GM12878 (cell line): ENCODE results near the gene MRPL32. TPM values are rescaled to one million over a fixed set of nuclear protein-coding genes. Genes with fewer than 3 reads are reported as not detected.

Source experiments
- ATAC-seq: fragments of 200-7000 bp; cut with Tn5 transposase; 3 replicates; pipeline ENCODE4 v1.9.1; 2020; ENCODE audit warnings: mild to moderate bottlenecking, moderate library complexity
- BruUV-seq: library from RNA; stranded (reverse); fragments of 400-500 nt; replicated peaks from 2 replicates; lab custom pipeline; 2021; lab: Mats Ljungman, UMichigan
- CTCF ChIA-PET: fragments of 300-600 bp; sonication (Branson Sonifier 250); formaldehyde crosslinking; extraction: SDS; loops from one replicate; lab custom pipeline; 2021; ENCODE audit warnings: inconsistent platforms; lab: Yijun Ruan, JAX
- POLR2A ChIA-PET: fragments of 350-600 bp; formaldehyde crosslinking; extraction: SDS; loops from one replicate; lab custom pipeline; 2021; ENCODE audit warnings: inconsistent platforms; lab: Charles Lee
- RAD21 ChIA-PET: fragments of 300-600 bp; sonication (Branson Sonifier 250); formaldehyde crosslinking; loops from one replicate; lab custom pipeline; 2023; ENCODE audit warnings: antibody characterized with exemption; ENCODE audit not compliant: unreplicated experiment; lab: Charles Lee
- SMC1A ChIA-PET: fragments of 300-600 bp; sonication (Branson Sonifier 250); formaldehyde crosslinking; loops from one replicate; lab custom pipeline; 2023; ENCODE audit not compliant: unreplicated experiment, uncharacterized antibody; lab: Charles Lee
- DNase-seq: peaks from one replicate; pipeline ENCODE4 v3.0.0-alpha.2; 2011; ENCODE audit warnings: low read depth, low spot score
- FAIRE-seq: peaks from 3 replicates; lab custom pipeline; 2011; peaks lifted over from hg19 to GRCh38; lab: Jason Lieb, UNC
- H2AFZ ChIP-seq: 2 replicates; pipeline ENCODE4 v1.6.0; 2011; ENCODE audit warnings: low read depth, low read length, control low read depth; ENCODE audit not compliant: control insufficient read depth
- H3K27ac ChIP-seq: 2 replicates; pipeline ENCODE4 v1.5.1; 2011; ENCODE audit warnings: control low read depth; ENCODE audit not compliant: control insufficient read depth, insufficient read depth
- H3K27me3 ChIP-seq, 2 experiments: replicated peaks in 1 of 2; 2 replicates each; pipeline versions ENCODE4 v1.6.0 to v1.6.1; 2011; ENCODE audit warnings: low read length in 1 of 2; ENCODE audit not compliant: control insufficient read depth in 2 of 2, insufficient read depth in 2 of 2
- H3K36me3 ChIP-seq, 2 experiments: 2 replicates each; pipeline ENCODE4 v1.5.1; 2011; ENCODE audit warnings: low read length in 1 of 2; ENCODE audit not compliant: control insufficient read depth in 2 of 2, insufficient read depth in 2 of 2
- H3K4me1 ChIP-seq: 2 replicates; pipeline ENCODE4 v1.6.1; 2011; ENCODE audit warnings: mild to moderate bottlenecking, low read length, moderate library complexity, mixed read lengths; ENCODE audit not compliant: control insufficient read depth, insufficient read depth
- H3K4me2 ChIP-seq: 2 replicates; pipeline ENCODE4 v1.6.0; 2011; ENCODE audit warnings: control low read depth; ENCODE audit not compliant: control insufficient read depth, insufficient read depth
- H3K4me3 ChIP-seq: fragments of 200-600 bp; sonication (generic); 2 replicates; pipeline ENCODE4 v1.5.1; 2016
- H3K79me2 ChIP-seq: 2 replicates; pipeline ENCODE4 v1.6.0; 2011; ENCODE audit warnings: low read length; ENCODE audit not compliant: control insufficient read depth, insufficient read depth
- H3K9ac ChIP-seq: 2 replicates; pipeline ENCODE4 v1.8.0; 2011; ENCODE audit warnings: low read length, control low read depth, mixed read lengths; ENCODE audit not compliant: control insufficient read depth, insufficient read depth
- H3K9me3 ChIP-seq: replicated peaks from 3 replicates; pipeline ENCODE4 v1.5.1; 2011; ENCODE audit warnings: mild to moderate bottlenecking, low read length; ENCODE audit not compliant: control insufficient read depth, insufficient read depth
- H4K20me1 ChIP-seq: 2 replicates; pipeline ENCODE4 v1.6.0; 2011; ENCODE audit not compliant: control insufficient read depth, insufficient read depth
- CEBPZ ChIP-seq: fragments of 150-350 bp; IDR thresholded peaks from 2 replicates; pipeline ENCODE4 v1.6.1; 2016; ENCODE audit warnings: low read depth, low read length
- MAX ChIP-seq: IDR thresholded peaks from 2 replicates; pipeline ENCODE4 v1.6.1; 2012; ENCODE audit warnings: low read depth, low read length, improper control_type of control experiment
- MEF2A ChIP-seq: IDR thresholded peaks from 2 replicates; pipeline ENCODE4 v1.6.1; 2011; ENCODE audit warnings: low read depth, mild to moderate bottlenecking, low read length, moderate library complexity; ENCODE audit not compliant: insufficient read depth
- NFYA ChIP-seq: IDR thresholded peaks from 2 replicates; pipeline ENCODE4 v1.6.1; 2011; ENCODE audit warnings: low read depth, mild to moderate bottlenecking, low read length, improper control_type of control experiment, borderline replicate concordance
- TAF1 ChIP-seq: IDR thresholded peaks from 2 replicates; pipeline ENCODE4 v1.6.1; 2011; ENCODE audit warnings: mild to moderate bottlenecking, low read depth, low read length, borderline replicate concordance
- ZBED1 ChIP-seq: IDR thresholded peaks from 2 replicates; pipeline ENCODE4 v1.6.1; 2016; ENCODE audit warnings: borderline replicate concordance
- ZNF687 ChIP-seq: fragments of 450-650 bp; IDR thresholded peaks from 2 replicates; pipeline ENCODE4 v1.6.1; 2017; ENCODE audit warnings: mild to moderate bottlenecking, moderate library complexity
- WGBS: methylation state at CpG from one replicate; pipeline ENCODE4 v1.1.6; 2016; ENCODE audit warnings: low lambda C conversion rate; ENCODE audit not compliant: insufficient replicate concordance, insufficient coverage; ENCODE audit errors: missing lambda C conversion rate; 5-methylcytosine and 5-hydroxymethylcytosine counted together
- in situ Hi-C: fragments of 300-500 bp; cut with MboI; formaldehyde crosslinking; loops from 9 replicates; pipeline ENCODE4 v1.14.3; 2018; ENCODE audit warnings: mixed read lengths
- intact Hi-C: fragments of 100-400 bp; cut with micrococcal nuclease; formaldehyde crosslinking; loops from one replicate; pipeline ENCODE4 v1.14.2; 2022; ENCODE audit not compliant: unreplicated experiment
- polyA plus RNA-seq, 11 experiments: library from polyadenylated mRNA; depleted of rRNA in 4 of 11; unstranded in 6 of 11; stranded (reverse) in 5 of 11; fragments of >200 nt; fragmentation: Nextera tagmentation in 4 of 11; fragmentation: Illumina TruSeq in 1 of 11; extraction: Ambion mirVana in 4 of 11; extraction: Trizol in 1 of 11; gene quantifications; 1 replicate in 1 of 11; 2 replicates in 10 of 11; pipeline versions ENCODE4 v1.2.1 to v1.2.3, GENCODE V29; 2011 to 2016; ENCODE audit warnings: inconsistent platforms in 2 of 11, missing spikeins in 2 of 11, low read depth in 1 of 11
- total RNA-seq, 4 experiments: library from RNA; depleted of rRNA in 3 of 4; stranded (reverse); fragments of >200 nt in 3 of 4; fragmentation: Illumina TruSeq in 1 of 4; extraction: Trizol in 1 of 4; gene quantifications; 2 replicates each; pipeline versions ENCODE4 v1.2.1 to v1.2.3, GENCODE V29; 2013 to 2021

The MRPL32 gene
- total and polyA plus RNA-seq, 10 of the 15 experiments (the other 5 are each of a cell fraction or from before 2014, with no cell fraction given), result 65.3 to 339 (median 112) TPM

- Histone ChIP-seq H3K9me3 (no peaks in the 10 kb centered on the region), H2AFZ (no peak overlapping the region), H3K79me2 (peaks cover 2% of the 10 kb centered on the region; the same call in 1 of the 2 replicates), H3K9ac (no peak overlapping the region), H3K4me1 (peaks cover 15% of the 10 kb centered on the region), H3K4me2 (no peak overlapping the region), H3K27ac (no peak overlapping the region), H3K36me3 (peaks cover 7 to 10% of the 10 kb centered on the region in 2 experiments), H3K4me3 (no peak overlapping the region), H3K27me3 (no peaks in the 10 kb centered on the region), H4K20me1 (no peaks in the 10 kb centered on the region)
- RAD21 ChIA-PET, result no interaction called here
- DNase-seq (no peak), ATAC-seq (no peak), FAIRE-seq (no peak)
- intact Hi-C loops (no loop called here), in situ Hi-C loops (no loop called here)
- POLR2A ChIA-PET, result interaction anchor here (0.6 to 1.2 kb wide), 3 partner anchors 9 to 926 kb away, joined by 3 to 5 read pairs (median 4); no protein-coding TSS in a partner anchor
- WGBS, result 72% methylated on average over 4 of the region's 5 CpGs
- no peak for TF ChIP-seq TAF1
- TF ChIP-seq MEF2A, result no peak
- no peak for TF ChIP-seq MAX
- TF ChIP-seq NFYA, result no peak
- no peak for TF ChIP-seq CEBPZ
- no peak for TF ChIP-seq ZBED1
- no peak for TF ChIP-seq ZNF687
- CTCF ChIA-PET, result interaction anchor here (1.0 to 2.6 kb wide), 3 partner anchors 8 to 24 kb away, joined by 4 to 9 read pairs (median 6); no protein-coding TSS in a partner anchor
- no TSS peak for BruUV-seq
- SMC1A ChIA-PET, result interaction anchor here (0.8 to 6.1 kb wide), 5 partner anchors 11 to 27 kb away, joined by 3 to 34 read pairs (median 5); partner anchors contain the start of genes MRPL32 and PSMA2
These were observed 17.6 kb upstream of the MRPL32 start for GRCh38 chr7:42914421-42915045.
